Suprapubic skin (tissue), 4 donors: ENCODE results near the gene C2orf49. TPM values are rescaled to one million over a fixed set of nuclear protein-coding genes. Genes with fewer than 3 reads are reported as not detected.

Experiments used
- DNase-seq, 2 donors: peaks; one replicate each; pipeline ENCODE4 v3.0.0-alpha.2; 2019; ENCODE audit warnings: low spot score in 2 of 2
- H3K27ac ChIP-seq: fragments of 200-600 bp; sonication (generic); one replicate; pipeline ENCODE4 v1.5.1; 2019
- H3K27me3 ChIP-seq: fragments of 200-600 bp; sonication (generic); one replicate; pipeline ENCODE4 v1.5.1; 2019
- H3K36me3 ChIP-seq: fragments of 200-600 bp; sonication (generic); one replicate; pipeline ENCODE4 v1.5.1; 2019
- H3K4me1 ChIP-seq: fragments of 200-600 bp; sonication (generic); one replicate; pipeline ENCODE4 v1.5.1; 2019
- H3K4me3 ChIP-seq: fragments of 200-600 bp; sonication (generic); one replicate; pipeline ENCODE4 v1.5.1; 2019; ENCODE audit warnings: mild to moderate bottlenecking
- H3K9me3 ChIP-seq: fragments of 200-600 bp; sonication (generic); one replicate; pipeline ENCODE4 v1.5.1; 2019
- EP300 ChIP-seq: sonication (generic); formaldehyde crosslinking; IDR thresholded peaks from one replicate; pipeline ENCODE4 v1.6.1; 2017; ENCODE audit warnings: antibody characterized with exemption
- POLR2A ChIP-seq, 2 donors: fragments of 450-650 bp; IDR thresholded peaks; one replicate each; pipeline ENCODE4 v1.6.1; 2017; ENCODE audit warnings: antibody characterized with exemption in 2 of 2, mild to moderate bottlenecking in 2 of 2, moderate library complexity in 2 of 2
- POLR2AphosphoS5 ChIP-seq, 3 donors: sonication (generic); formaldehyde crosslinking; IDR thresholded peaks; one replicate each; pipeline ENCODE4 v1.6.1; 2017; ENCODE audit warnings: antibody characterized with exemption in 3 of 3
- WGBS: methylation state at CpG from one replicate; pipeline ENCODE4 v1.1.5; 2018; 5-methylcytosine and 5-hydroxymethylcytosine counted together
- total RNA-seq, 4 donors: library from RNA; depleted of rRNA; stranded (reverse); fragments of >200 nt; gene quantifications; one replicate each; pipeline ENCODE4 v1.1.0, GENCODE V29; 2016
- TF ChIP-seq, protein P1 (sequence below), 2 donors: fragments of 200-600 bp in 1 of 2; fragments of 450-650 bp in 1 of 2; sonication (generic) in 1 of 2; IDR thresholded peaks; one replicate each; pipeline ENCODE4 v1.5.1; 2016 to 2019; ENCODE audit warnings: antibody characterized with exemption in 2 of 2, mild to moderate bottlenecking in 1 of 2, moderate library complexity in 1 of 2

The C2orf49 gene
- total RNA-seq, 4 donors from 2014 or later: 17.5 to 33.6 (median 27.8) TPM

DNA sequence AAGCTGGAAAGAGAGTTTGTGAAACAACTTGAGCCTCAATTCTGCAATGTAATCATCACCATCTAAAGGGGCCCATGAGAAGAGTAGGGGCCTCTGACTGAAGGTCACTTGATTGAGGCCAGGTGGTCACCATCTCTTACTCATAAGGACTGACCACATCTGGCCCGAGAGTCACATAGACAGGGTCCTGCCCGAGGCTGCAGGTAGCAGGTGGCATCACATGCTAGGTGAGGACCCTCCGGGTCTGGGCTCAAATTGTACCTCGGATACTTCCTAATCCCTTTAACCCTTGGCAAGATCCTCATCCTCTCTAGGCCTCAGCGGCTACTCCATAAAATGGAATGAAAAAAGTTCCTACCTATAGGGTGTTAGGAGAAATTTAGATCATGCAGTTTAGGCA, 44.8 kb downstream of the C2orf49 start:
- peaks cover 50% of the 10 kb centered on the region for H3K4me1 ChIP-seq
- peak in 1 of 2 donors; percentile 52 for DNase-seq
- H3K9me3 ChIP-seq: no peaks in the 10 kb centered on the region
- H3K4me3 ChIP-seq: no peak overlapping the region
- H3K36me3 ChIP-seq: peaks cover 27% of the 10 kb centered on the region
- 95% methylated on average over 5 of the region's 5 CpGs for WGBS
- no peaks in the 10 kb centered on the region for H3K27me3 ChIP-seq
- TF ChIP-seq, protein P1, sequence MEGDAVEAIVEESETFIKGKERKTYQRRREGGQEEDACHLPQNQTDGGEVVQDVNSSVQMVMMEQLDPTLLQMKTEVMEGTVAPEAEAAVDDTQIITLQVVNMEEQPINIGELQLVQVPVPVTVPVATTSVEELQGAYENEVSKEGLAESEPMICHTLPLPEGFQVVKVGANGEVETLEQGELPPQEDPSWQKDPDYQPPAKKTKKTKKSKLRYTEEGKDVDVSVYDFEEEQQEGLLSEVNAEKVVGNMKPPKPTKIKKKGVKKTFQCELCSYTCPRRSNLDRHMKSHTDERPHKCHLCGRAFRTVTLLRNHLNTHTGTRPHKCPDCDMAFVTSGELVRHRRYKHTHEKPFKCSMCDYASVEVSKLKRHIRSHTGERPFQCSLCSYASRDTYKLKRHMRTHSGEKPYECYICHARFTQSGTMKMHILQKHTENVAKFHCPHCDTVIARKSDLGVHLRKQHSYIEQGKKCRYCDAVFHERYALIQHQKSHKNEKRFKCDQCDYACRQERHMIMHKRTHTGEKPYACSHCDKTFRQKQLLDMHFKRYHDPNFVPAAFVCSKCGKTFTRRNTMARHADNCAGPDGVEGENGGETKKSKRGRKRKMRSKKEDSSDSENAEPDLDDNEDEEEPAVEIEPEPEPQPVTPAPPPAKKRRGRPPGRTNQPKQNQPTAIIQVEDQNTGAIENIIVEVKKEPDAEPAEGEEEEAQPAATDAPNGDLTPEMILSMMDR (IDR thresholded peaks at IDR 0.05): no peak
- TF ChIP-seq POLR2A (IDR thresholded peaks at IDR 0.05) (no peak), EP300 (no peak), POLR2AphosphoS5 (IDR thresholded peaks at IDR 0.05) (no peak)
- H3K27ac ChIP-seq: no peak overlapping the region

DNA sequence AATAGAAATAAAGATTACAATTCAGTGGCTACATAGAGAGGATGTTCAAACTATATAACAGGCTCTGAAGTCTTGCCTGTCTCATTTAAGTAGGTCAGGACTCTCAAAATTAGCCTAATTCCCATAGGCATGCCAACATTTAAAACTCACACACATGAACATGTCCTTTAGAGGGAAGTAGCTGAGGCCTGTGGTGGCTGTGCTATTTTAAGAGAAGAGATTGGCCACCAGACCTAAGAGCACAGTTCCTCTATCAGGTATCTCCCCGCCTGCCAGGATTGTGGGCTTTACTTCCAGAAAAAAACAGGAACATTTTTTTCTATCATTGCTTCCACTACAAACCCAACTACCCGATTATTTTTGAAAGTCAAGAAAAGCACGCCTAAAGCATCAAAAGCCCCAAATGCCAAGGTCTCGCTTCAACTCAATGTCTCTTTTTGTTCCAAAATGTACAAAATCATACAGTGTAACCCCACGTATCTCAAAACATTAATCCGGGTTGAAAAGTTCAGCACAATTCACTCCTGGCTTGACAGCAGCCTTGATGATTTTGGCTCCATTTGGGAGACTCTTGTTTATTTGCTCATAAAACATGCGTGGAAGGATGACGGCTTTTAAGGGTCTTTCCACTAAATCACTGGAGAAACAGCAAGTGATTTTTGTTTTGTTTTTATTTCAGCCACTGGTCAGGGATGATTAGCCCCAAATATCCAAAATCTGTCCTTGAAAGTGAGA, 46.3 kb downstream of the C2orf49 start:
- no peak overlapping the region for H3K4me3 ChIP-seq
- no peak overlapping the region for H3K27ac ChIP-seq
- H3K4me1 ChIP-seq: peaks cover 44% of the 10 kb centered on the region
- TF ChIP-seq POLR2A (IDR thresholded peaks at IDR 0.05) (no peak), POLR2AphosphoS5 (IDR thresholded peaks at IDR 0.05) (no peak), EP300 (no peak)
- TF ChIP-seq, protein P1 (IDR thresholded peaks at IDR 0.05): no peak
- DNase-seq: peak in 1 of 2 donors; percentile 5
- WGBS: 76% methylated on average over 8 of the region's 8 CpGs
- no peaks in the 10 kb centered on the region for H3K9me3 ChIP-seq
- peaks cover 27% of the 10 kb centered on the region for H3K36me3 ChIP-seq
- H3K27me3 ChIP-seq: no peaks in the 10 kb centered on the region

DNA sequence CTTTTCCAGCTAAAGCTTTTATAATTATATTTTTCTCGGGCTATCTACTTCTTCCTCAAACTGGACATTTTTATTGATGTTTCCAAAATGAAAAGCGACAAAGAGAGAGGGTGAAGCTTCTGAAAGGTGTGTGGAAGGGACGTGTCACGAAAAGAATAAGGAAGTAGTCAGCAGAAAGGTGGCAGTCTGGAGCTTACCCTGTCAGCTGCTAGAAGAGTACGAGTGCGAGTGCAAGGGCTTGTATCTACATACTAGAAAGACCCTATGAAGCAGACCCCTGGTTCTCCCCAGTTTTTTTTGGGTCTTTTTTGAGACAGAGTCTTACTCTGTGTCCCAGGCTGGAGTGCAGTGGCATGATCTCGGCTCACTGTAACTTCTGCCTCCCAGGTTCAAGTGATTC, 46.9 kb downstream of the C2orf49 start:
- Histone ChIP-seq H3K4me1 (peaks cover 44% of the 10 kb centered on the region), H3K27ac (no peak overlapping the region), H3K4me3 (no peak overlapping the region), H3K27me3 (no peaks in the 10 kb centered on the region), H3K9me3 (no peaks in the 10 kb centered on the region), H3K36me3 (peaks cover 27% of the 10 kb centered on the region)
- DNase-seq: peak in 1 of 2 donors; percentile 9
- TF ChIP-seq POLR2A (IDR thresholded peaks at IDR 0.05) (no peak), POLR2AphosphoS5 (IDR thresholded peaks at IDR 0.05) (no peak), EP300 (no peak)
- TF ChIP-seq, protein P1 (IDR thresholded peaks at IDR 0.05): no peak
- 82% methylated on average over 7 of the region's 7 CpGs for WGBS

DNA sequence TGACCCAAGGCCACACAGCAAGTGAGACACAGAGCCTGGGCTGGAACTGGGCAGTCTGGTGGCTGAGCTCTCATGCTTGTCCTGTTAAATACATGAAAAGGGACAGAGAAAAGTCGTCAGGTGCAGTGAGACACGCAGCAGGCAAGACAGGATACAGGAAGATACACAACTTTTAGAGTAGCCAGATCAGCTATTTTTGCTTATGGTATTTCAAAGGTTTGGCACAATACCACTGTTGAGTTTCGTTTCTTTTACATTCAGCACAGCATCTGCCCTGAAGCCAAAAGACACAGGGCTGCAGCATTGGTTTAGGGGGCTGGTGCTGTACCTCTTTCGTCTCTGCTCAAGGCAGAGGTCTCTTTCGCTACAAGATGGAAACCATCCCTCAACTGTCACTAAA, 47.5 kb downstream of the C2orf49 start:
- no peak for DNase-seq
- H3K4me1 ChIP-seq: peaks cover 38% of the 10 kb centered on the region
- H3K4me3 ChIP-seq: no peak overlapping the region
- TF ChIP-seq POLR2A (IDR thresholded peaks at IDR 0.05) (no peak), POLR2AphosphoS5 (IDR thresholded peaks at IDR 0.05) (no peak), EP300 (no peak)
- TF ChIP-seq, protein P1 (IDR thresholded peaks at IDR 0.05): no peak
- WGBS: 79% methylated on average over 5 of the region's 5 CpGs
- H3K27ac ChIP-seq: no peak overlapping the region
- H3K27me3 ChIP-seq: no peaks in the 10 kb centered on the region
- peaks cover 27% of the 10 kb centered on the region for H3K36me3 ChIP-seq
- no peaks in the 10 kb centered on the region for H3K9me3 ChIP-seq

DNA sequence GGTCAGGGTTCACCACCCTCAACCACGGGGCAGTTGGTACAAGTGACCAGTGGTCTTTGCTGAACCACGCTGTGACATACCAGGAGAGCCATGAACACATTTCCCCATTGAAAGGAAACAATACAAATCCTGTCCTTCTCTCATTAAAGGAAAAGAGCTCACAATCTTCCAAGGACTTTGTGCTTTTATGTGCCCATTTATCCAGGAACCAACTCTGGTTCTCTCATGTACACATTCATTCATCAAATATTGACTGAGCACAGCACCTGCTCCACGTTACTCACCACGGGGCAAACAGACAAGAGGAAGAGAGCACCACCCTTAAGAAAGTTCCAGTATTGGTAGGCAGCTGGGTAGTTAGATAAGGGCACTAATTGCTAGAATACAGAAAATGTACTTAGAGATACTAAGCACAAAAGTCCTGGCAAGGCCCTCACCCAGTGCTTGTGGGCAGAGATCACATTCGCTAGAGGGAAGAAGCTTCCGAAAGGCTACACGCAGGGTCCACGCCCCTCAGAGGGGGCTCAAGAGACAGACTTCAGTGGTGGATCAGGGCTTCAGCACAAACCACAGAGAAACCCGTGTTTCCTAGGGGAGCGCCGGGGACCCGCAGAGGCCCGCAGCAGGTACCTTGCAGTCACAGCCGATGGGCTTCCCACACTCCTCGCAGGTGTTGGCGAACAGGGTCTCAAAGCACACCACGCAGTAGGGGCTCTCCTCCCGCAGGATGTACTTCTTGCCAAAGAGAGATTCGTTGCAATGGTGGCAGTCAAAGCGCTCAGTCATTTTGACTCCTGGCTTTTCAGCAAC, 48.6 kb downstream of the C2orf49 start:
- DNase-seq: peak in 1 of 2 donors; percentile 50
- 92% methylated on average over 16 of the region's 20 CpGs for WGBS
- Histone ChIP-seq H3K9me3 (no peaks in the 10 kb centered on the region), H3K36me3 (peaks cover 27% of the 10 kb centered on the region), H3K27me3 (no peaks in the 10 kb centered on the region), H3K27ac (no peak overlapping the region), H3K4me3 (no peak overlapping the region), H3K4me1 (peaks cover 31% of the 10 kb centered on the region)
- TF ChIP-seq POLR2A (IDR thresholded peaks at IDR 0.05) (no peak), EP300 (no peak), POLR2AphosphoS5 (IDR thresholded peaks at IDR 0.05) (no peak)
- TF ChIP-seq, protein P1 (IDR thresholded peaks at IDR 0.05): no peak
